Measurements from ENCODE around the gene UBE2C.

GRCh38 chr20:45834797-45835161 lies 22.3 kb downstream of the UBE2C start:
- TF ChIP-seq, protein P1, sequence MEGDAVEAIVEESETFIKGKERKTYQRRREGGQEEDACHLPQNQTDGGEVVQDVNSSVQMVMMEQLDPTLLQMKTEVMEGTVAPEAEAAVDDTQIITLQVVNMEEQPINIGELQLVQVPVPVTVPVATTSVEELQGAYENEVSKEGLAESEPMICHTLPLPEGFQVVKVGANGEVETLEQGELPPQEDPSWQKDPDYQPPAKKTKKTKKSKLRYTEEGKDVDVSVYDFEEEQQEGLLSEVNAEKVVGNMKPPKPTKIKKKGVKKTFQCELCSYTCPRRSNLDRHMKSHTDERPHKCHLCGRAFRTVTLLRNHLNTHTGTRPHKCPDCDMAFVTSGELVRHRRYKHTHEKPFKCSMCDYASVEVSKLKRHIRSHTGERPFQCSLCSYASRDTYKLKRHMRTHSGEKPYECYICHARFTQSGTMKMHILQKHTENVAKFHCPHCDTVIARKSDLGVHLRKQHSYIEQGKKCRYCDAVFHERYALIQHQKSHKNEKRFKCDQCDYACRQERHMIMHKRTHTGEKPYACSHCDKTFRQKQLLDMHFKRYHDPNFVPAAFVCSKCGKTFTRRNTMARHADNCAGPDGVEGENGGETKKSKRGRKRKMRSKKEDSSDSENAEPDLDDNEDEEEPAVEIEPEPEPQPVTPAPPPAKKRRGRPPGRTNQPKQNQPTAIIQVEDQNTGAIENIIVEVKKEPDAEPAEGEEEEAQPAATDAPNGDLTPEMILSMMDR (IDR thresholded peaks at IDR 0.05; ENCODE audit: insufficient read depth, low read length) = no peak
- no peak for TF ChIP-seq POLR2AphosphoS5 (IDR thresholded peaks at IDR 0.05; ENCODE audit: low read depth)
- TF ChIP-seq, protein P2, sequence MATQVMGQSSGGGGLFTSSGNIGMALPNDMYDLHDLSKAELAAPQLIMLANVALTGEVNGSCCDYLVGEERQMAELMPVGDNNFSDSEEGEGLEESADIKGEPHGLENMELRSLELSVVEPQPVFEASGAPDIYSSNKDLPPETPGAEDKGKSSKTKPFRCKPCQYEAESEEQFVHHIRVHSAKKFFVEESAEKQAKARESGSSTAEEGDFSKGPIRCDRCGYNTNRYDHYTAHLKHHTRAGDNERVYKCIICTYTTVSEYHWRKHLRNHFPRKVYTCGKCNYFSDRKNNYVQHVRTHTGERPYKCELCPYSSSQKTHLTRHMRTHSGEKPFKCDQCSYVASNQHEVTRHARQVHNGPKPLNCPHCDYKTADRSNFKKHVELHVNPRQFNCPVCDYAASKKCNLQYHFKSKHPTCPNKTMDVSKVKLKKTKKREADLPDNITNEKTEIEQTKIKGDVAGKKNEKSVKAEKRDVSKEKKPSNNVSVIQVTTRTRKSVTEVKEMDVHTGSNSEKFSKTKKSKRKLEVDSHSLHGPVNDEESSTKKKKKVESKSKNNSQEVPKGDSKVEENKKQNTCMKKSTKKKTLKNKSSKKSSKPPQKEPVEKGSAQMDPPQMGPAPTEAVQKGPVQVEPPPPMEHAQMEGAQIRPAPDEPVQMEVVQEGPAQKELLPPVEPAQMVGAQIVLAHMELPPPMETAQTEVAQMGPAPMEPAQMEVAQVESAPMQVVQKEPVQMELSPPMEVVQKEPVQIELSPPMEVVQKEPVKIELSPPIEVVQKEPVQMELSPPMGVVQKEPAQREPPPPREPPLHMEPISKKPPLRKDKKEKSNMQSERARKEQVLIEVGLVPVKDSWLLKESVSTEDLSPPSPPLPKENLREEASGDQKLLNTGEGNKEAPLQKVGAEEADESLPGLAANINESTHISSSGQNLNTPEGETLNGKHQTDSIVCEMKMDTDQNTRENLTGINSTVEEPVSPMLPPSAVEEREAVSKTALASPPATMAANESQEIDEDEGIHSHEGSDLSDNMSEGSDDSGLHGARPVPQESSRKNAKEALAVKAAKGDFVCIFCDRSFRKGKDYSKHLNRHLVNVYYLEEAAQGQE (IDR thresholded peaks at IDR 0.05; ENCODE audit: insufficient replicate concordance, low read depth) = no peak
- no peak for TF ChIP-seq GABPA (IDR thresholded peaks at IDR 0.05; ENCODE audit: low read depth)
- no peak for TF ChIP-seq SPI1 (IDR thresholded peaks at IDR 0.05; ENCODE audit: borderline replicate concordance, low read depth)

Data from HL-60 (cell line).